HepG2 (cell line): Measurements from ENCODE around the gene ZNF678. TPM values are rescaled to one million over a fixed set of nuclear protein-coding genes. Genes with fewer than 3 reads are reported as not detected.

Source experiments
- ATAC-seq: fragments of 200-7000 bp; cut with Tn5 transposase; 3 replicates; pipeline ENCODE4 v1.9.1; 2020; ENCODE audit warnings: mild to moderate bottlenecking, moderate library complexity
- BruUV-seq: library from RNA; stranded (reverse); fragments of 400-500 nt; replicated peaks from 2 replicates; lab custom pipeline; 2021; lab: Mats Ljungman, UMichigan
- CTCF ChIA-PET: fragments of 300-600 bp; formaldehyde crosslinking; extraction: SDS; loops from one replicate; lab custom pipeline; 2021; ENCODE audit warnings: low total read pairs, inconsistent platforms, low intra/inter-chr PET ratio; lab: Yijun Ruan, JAX
- POLR2A ChIA-PET: fragments of 350-600 bp; sonication (Branson Sonifier 250); formaldehyde crosslinking; loops from one replicate; lab custom pipeline; 2020; ENCODE audit warnings: antibody characterized with exemption, inconsistent platforms; lab: Yijun Ruan, JAX
- DNase-seq: peaks from one replicate; pipeline ENCODE4 v3.0.0-alpha.2; 2015; ENCODE audit warnings: low spot score
- FAIRE-seq: peaks from 3 replicates; lab custom pipeline; 2011; peaks lifted over from hg19 to GRCh38; lab: Jason Lieb, UNC
- H2AFZ ChIP-seq: one replicate; pipeline ENCODE4 v1.6.1; 2011; ENCODE audit warnings: low read length, inconsistent platforms
- H3K27ac ChIP-seq: fragments of 300-600 bp; 3 replicates; pipeline ENCODE4 v1.8.0; 2011; ENCODE audit warnings: mixed run types, mild to moderate bottlenecking, mixed read lengths, low read length, inconsistent platforms; ENCODE audit not compliant: insufficient read depth; ENCODE audit errors: extremely low read length
- H3K27me3 ChIP-seq, 2 experiments: fragments of 200-600 bp in 1 of 2; 2 replicates in 1 of 2; 3 replicates in 1 of 2; pipeline versions ENCODE4 v1.6.0 to v1.8.0; 2011; ENCODE audit warnings: low read length in 2 of 2, mild to moderate bottlenecking in 2 of 2, moderate library complexity in 2 of 2, inconsistent platforms in 1 of 2; ENCODE audit not compliant: insufficient read depth in 2 of 2, control insufficient read depth in 1 of 2
- H3K36me3 ChIP-seq, 2 experiments: fragments of 200-600 bp in 1 of 2; replicated peaks in 1 of 2; 2 replicates in 1 of 2; 3 replicates in 1 of 2; pipeline versions ENCODE4 v1.5.1 to v1.8.0; 2011; ENCODE audit warnings: low read length in 2 of 2, inconsistent platforms in 1 of 2; ENCODE audit not compliant: insufficient read depth in 2 of 2, control insufficient read depth in 1 of 2
- H3K4me1 ChIP-seq: 2 replicates; pipeline ENCODE4 v1.5.1; 2012; ENCODE audit warnings: low read length, inconsistent platforms; ENCODE audit not compliant: insufficient read depth
- H3K4me2 ChIP-seq: 2 replicates; pipeline ENCODE4 v1.6.0; 2011; ENCODE audit warnings: low read depth, low read length, inconsistent platforms
- H3K4me3 ChIP-seq, 3 experiments: fragments of 200-600 bp in 1 of 3; sonication (generic), shearing (Covaris generic) in 1 of 3; replicated peaks in 1 of 3; 2 replicates each; pipeline ENCODE4 v1.5.1; 2011 to 2016; ENCODE audit warnings: low read length in 3 of 3, inconsistent platforms in 2 of 3, low read depth in 2 of 3, mild to moderate bottlenecking in 2 of 3, control low read depth in 1 of 3, mixed read lengths in 1 of 3; ENCODE audit not compliant: insufficient read depth in 1 of 3
- H3K79me2 ChIP-seq: one replicate; pipeline ENCODE4 v1.6.1; 2011; ENCODE audit warnings: low read length, inconsistent platforms; ENCODE audit not compliant: insufficient read depth
- H3K9ac ChIP-seq: 2 replicates; pipeline ENCODE4 v1.6.0; 2011; ENCODE audit warnings: mild to moderate bottlenecking, low read depth, low read length, inconsistent platforms; ENCODE audit not compliant: insufficient read depth
- H3K9me3 ChIP-seq: 2 replicates; pipeline ENCODE4 v1.5.1; 2012; ENCODE audit warnings: mild to moderate bottlenecking, low read length
- H4K20me1 ChIP-seq: 2 replicates; pipeline ENCODE4 v1.6.0; 2011; ENCODE audit warnings: inconsistent platforms, mild to moderate bottlenecking, low read length, moderate library complexity; ENCODE audit not compliant: insufficient read depth
- FIP1L1 ChIP-seq: fragments of 200-400 bp; formaldehyde crosslinking; IDR thresholded peaks from 2 replicates; pipeline ENCODE4 v1.6.1; 2018; ENCODE audit warnings: low read depth, mild to moderate bottlenecking, low read length, moderate library complexity, borderline replicate concordance; ENCODE audit not compliant: insufficient read depth
- HNF4G ChIP-seq, 2 experiments: sonication (generic) in 1 of 2; formaldehyde crosslinking in 1 of 2; IDR thresholded peaks; 2 replicates each; pipeline versions ENCODE4 v1.4.0 to v1.6.1; 2011 to 2020; ENCODE audit warnings: borderline replicate concordance in 2 of 2, low read depth in 2 of 2, mild to moderate bottlenecking in 2 of 2, low read length in 1 of 2, missing genetic modification reagents in 1 of 2, moderate library complexity in 1 of 2
- TARDBP ChIP-seq: sonication (generic); formaldehyde crosslinking; IDR thresholded peaks from 2 replicates; pipeline ENCODE4 v1.8.0; 2022; ENCODE audit warnings: mild to moderate bottlenecking, missing genetic modification reagents
- TBX2 ChIP-seq: sonication (generic); formaldehyde crosslinking; IDR thresholded peaks from 2 replicates; pipeline ENCODE4 v1.5.0; 2020; ENCODE audit warnings: missing genetic modification reagents, mild to moderate bottlenecking, borderline replicate concordance
- XRCC5 ChIP-seq: fragments of 200-400 bp; formaldehyde crosslinking; optimal IDR thresholded peaks from 2 replicates; pipeline ENCODE3; 2017; ENCODE audit warnings: mild to moderate bottlenecking, low read length
- ZNF274 ChIP-seq: sonication (generic); formaldehyde crosslinking; IDR thresholded peaks from 2 replicates; pipeline ENCODE4 v1.5.1; 2020; ENCODE audit warnings: mild to moderate bottlenecking, missing genetic modification reagents
- ZNF577 ChIP-seq: sonication (generic); formaldehyde crosslinking; IDR thresholded peaks from 2 replicates; pipeline ENCODE4 v1.4.0; 2020; ENCODE audit warnings: mild to moderate bottlenecking, low read depth, missing genetic modification reagents, borderline replicate concordance
- ZNF709 ChIP-seq: sonication (generic); formaldehyde crosslinking; IDR thresholded peaks from 2 replicates; pipeline ENCODE4 v1.5.0; 2020; ENCODE audit warnings: mild to moderate bottlenecking, missing genetic modification reagents
- ZSCAN9 ChIP-seq: IDR thresholded peaks from 2 replicates; pipeline ENCODE4 v1.6.1; 2016; ENCODE audit warnings: borderline replicate concordance
- WGBS: methylation state at CpG from one replicate; pipeline ENCODE4 v1.1.6; 2017; ENCODE audit warnings: low lambda C conversion rate; 5-methylcytosine and 5-hydroxymethylcytosine counted together
- in situ Hi-C: cut with HindIII; loops from 2 replicates; pipeline ENCODE4 v1.10.0; 2017; ENCODE audit warnings: low pct_unique_long_range_greater_than_20kb; ENCODE audit not compliant: extremely low pct_ligation_motif_present
- intact Hi-C: fragments of 100-400 bp; cut with micrococcal nuclease; formaldehyde crosslinking; loops from one replicate; pipeline ENCODE4 v1.10.0; 2022; ENCODE audit not compliant: unreplicated experiment
- polyA plus RNA-seq, 8 experiments: library from polyadenylated mRNA; depleted of rRNA in 3 of 8; stranded (reverse) in 7 of 8; unstranded in 1 of 8; fragments of >200 nt; fragmentation: Illumina TruSeq in 4 of 8; extraction: Trizol in 4 of 8; gene quantifications; 2 replicates each; pipeline versions ENCODE4 v1.2.1 to v1.2.3, GENCODE V29; 2011 to 2016; ENCODE audit warnings: low read depth in 4 of 8, missing spikeins in 1 of 8, mixed read lengths in 1 of 8; ENCODE audit not compliant: insufficient read depth in 1 of 8
- total RNA-seq, 5 experiments: library from RNA; depleted of rRNA; stranded (reverse); fragments of >200 nt; fragmentation: Illumina TruSeq; extraction: Trizol; gene quantifications; 2 replicates each; pipeline ENCODE4 v1.2.3, GENCODE V29; 2016; ENCODE audit warnings: low read depth in 1 of 5
- TF ChIP-seq, protein P1 (sequence below): sonication (generic); formaldehyde crosslinking; IDR thresholded peaks from 2 replicates; pipeline ENCODE4 v1.9.0; 2021; ENCODE audit warnings: missing genetic modification reagents, borderline replicate concordance
- TF ChIP-seq, protein P2 (sequence below): sonication (generic); formaldehyde crosslinking; IDR thresholded peaks from 2 replicates; pipeline ENCODE4 v1.4.0; 2020; ENCODE audit warnings: mild to moderate bottlenecking, low read depth, missing genetic modification reagents

Gene ZNF678
- total and polyA plus RNA-seq, 2 of the 13 experiments (the other 11 are each of a cell fraction or from before 2014, with no cell fraction given): 2.0 to 7.6 TPM

DNA sequence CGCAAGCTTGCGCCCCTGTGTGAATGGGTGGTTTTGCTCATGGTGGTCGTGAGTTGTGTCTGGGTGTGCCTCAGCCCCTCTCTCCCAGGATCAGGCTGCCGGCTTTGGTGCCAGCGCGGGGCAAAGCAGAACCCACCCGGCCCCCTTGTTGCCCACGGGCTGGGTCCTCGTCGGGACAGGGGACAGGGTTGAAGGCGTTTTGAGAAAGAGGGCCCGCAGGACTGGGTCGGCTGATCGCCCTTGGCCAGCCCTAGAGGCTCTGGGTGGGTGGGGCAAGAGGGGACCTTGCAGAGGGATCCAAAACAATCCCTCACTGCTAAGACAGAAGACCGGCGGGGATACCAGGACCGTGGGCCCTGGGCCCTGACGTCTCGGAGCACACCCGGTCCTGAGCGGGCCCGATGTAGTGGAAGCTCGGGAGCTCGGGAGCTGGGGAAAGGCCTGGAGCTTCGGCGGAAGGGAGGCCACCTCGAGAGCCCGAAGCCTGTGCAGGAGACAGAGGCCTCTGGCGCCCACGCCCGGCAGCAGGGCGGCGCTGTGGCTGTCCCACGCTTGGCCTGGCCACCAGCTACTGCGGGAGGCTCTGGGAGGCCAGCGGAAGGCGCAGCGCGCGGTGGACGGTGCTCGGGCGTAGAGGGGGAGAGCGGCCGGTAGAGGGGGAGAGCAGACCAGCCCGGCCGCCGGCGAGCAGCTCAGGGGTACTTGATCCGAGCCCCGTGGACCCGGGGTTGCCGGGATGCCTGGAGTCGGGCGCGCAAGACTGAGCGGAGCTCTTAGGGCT lies 2.8 kb upstream of the ZNF678 start (continued):
- TF ChIP-seq HNF4G (IDR thresholded peaks at IDR 0.05; ENCODE audit: borderline replicate concordance, low read depth, low read length) (no peak), HNF4G (CRISPR knock-in tag; IDR thresholded peaks at IDR 0.05; ENCODE audit: borderline replicate concordance, low read depth) (no peak), FIP1L1 (no peak)

DNA sequence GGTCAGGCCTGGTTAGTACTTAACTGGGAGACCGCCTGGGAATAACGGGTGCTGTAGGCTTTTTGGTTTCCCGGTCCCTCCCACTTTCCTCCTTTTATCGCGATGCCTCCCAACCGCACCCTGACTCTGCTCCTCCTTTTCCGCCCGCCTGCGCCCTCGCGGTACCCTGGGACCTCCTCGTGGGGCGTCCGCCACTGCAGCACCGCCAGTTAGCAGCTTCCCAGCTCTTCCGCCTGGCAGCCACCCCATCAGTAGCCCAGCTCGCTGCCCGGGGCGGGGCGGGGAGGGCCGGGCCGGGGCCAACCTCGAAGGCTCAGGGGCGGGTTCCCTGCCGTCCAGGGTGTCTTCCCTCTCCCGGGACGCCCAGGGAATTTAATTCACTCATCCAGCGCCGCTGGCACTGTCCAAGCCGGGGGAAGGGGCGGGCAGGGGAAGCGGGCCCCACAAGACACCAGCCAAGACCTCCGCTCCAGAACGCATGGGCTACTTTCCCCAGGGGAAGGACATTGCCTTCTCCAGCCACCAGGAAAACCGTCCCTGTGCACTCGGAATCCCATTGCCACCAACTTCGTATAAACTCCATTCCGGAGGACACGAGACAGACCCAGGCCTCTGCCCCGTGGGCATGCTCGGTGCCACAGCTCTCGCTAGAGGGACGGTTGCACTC lies 2.0 kb upstream of the ZNF678 start:
- Histone ChIP-seq H3K4me3 (no peak overlapping the region), H3K9ac (no peak overlapping the region), H3K79me2 (peaks cover 7% of the 10 kb centered on the region)
- in situ Hi-C loops: no loop called here
- no peak for FAIRE-seq
- no peak for TF ChIP-seq ZNF577
- TF ChIP-seq, all 625 proteins: peak for 0
- peaks cover 0 to 4% of the 10 kb centered on the region in 2 experiments; a peak in 1 of 5 replicates for H3K27me3 ChIP-seq
- peaks cover 12% of the 10 kb centered on the region for H3K4me1 ChIP-seq
- DNase-seq: no peak
- ChIA-PET CTCF (no interaction called here), POLR2A (no interaction called here)
- no peak overlapping the region for H2AFZ ChIP-seq
- no peak overlapping the region for H3K4me2 ChIP-seq
- no TSS peak for BruUV-seq
- intact Hi-C loops: no loop called here
- 89% methylated on average over 39 of the region's 43 CpGs for WGBS
- no peak for ATAC-seq
- no peaks in the 10 kb centered on the region for H4K20me1 ChIP-seq
- H3K9me3 ChIP-seq: no peaks in the 10 kb centered on the region; the same call in 1 of the 2 replicates
- H3K36me3 ChIP-seq: no peaks in the 10 kb centered on the region
- no peak overlapping the region for H3K27ac ChIP-seq

DNA sequence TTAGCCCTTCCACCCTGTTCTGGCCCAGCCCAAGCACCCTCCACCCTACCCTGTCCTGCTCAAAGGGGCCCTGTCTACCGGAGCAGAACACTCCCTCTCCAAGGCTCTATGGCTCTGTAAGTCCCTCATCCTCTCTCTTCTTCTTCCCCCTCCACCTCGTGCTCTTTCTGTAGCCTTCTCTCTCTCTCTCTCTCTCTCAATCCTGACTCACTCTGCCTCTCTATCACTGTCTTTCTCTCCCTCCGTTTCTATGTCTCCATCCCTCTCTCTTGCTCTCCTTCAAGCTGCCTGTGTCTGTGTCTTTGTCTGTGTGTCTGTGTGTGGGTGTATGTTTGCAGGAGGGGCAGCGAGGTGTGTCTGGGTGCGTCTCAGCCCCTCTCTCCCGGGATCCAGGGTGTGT lies 1.3 kb upstream of the ZNF678 start:
- no peaks in the 10 kb centered on the region for H4K20me1 ChIP-seq
- in situ Hi-C loops (no loop called here), intact Hi-C loops (no loop called here)
- no peak for FAIRE-seq
- H3K9ac ChIP-seq: no peak overlapping the region
- no peak overlapping the region for H3K4me3 ChIP-seq
- H3K79me2 ChIP-seq: peaks cover 7% of the 10 kb centered on the region
- H2AFZ ChIP-seq: no peak overlapping the region
- H3K9me3 ChIP-seq: no peaks in the 10 kb centered on the region; the same call in 1 of the 2 replicates
- WGBS: 74% methylated on average over 6 of the region's 6 CpGs
- no peaks in the 10 kb centered on the region for H3K36me3 ChIP-seq
- ATAC-seq: no peak
- DNase-seq: no peak
- BruUV-seq: no TSS peak
- peaks cover 12% of the 10 kb centered on the region for H3K4me1 ChIP-seq
- ChIA-PET CTCF (no interaction called here), POLR2A (no interaction called here)
- no peak overlapping the region for H3K27ac ChIP-seq
- H3K27me3 ChIP-seq: no peaks in the 10 kb centered on the region; a peak in 1 of 5 replicates
- H3K4me2 ChIP-seq: no peak overlapping the region
- TF ChIP-seq, protein P1, sequence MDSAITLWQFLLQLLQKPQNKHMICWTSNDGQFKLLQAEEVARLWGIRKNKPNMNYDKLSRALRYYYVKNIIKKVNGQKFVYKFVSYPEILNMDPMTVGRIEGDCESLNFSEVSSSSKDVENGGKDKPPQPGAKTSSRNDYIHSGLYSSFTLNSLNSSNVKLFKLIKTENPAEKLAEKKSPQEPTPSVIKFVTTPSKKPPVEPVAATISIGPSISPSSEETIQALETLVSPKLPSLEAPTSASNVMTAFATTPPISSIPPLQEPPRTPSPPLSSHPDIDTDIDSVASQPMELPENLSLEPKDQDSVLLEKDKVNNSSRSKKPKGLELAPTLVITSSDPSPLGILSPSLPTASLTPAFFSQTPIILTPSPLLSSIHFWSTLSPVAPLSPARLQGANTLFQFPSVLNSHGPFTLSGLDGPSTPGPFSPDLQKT (CRISPR knock-in tag): no peak
- no peak for TF ChIP-seq ZSCAN9 (CRISPR knock-in tag)
- TF ChIP-seq, protein P2, sequence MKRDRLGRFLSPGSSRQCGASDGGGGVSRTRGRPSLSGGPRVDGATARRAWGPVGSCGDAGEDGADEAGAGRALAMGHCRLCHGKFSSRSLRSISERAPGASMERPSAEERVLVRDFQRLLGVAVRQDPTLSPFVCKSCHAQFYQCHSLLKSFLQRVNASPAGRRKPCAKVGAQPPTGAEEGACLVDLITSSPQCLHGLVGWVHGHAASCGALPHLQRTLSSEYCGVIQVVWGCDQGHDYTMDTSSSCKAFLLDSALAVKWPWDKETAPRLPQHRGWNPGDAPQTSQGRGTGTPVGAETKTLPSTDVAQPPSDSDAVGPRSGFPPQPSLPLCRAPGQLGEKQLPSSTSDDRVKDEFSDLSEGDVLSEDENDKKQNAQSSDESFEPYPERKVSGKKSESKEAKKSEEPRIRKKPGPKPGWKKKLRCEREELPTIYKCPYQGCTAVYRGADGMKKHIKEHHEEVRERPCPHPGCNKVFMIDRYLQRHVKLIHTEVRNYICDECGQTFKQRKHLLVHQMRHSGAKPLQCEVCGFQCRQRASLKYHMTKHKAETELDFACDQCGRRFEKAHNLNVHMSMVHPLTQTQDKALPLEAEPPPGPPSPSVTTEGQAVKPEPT (CRISPR knock-in tag): no peak
- TF ChIP-seq XRCC5: no peak
- TF ChIP-seq ZNF709: no peak
- no peak for TF ChIP-seq TARDBP
- no peak for TF ChIP-seq ZNF274 (CRISPR knock-in tag)
- no peak for TF ChIP-seq TBX2
